HUES48 (cell line): ENCODE data around the gene CNTN6.

Experiments used
- H3K27ac ChIP-seq: one replicate; pipeline ENCODE4 v1.7.0; 2013; ENCODE audit warnings: low read depth, low read length, inconsistent platforms
- H3K27me3 ChIP-seq: 2 replicates; pipeline ENCODE4 v1.6.1; 2013; ENCODE audit warnings: mild to moderate bottlenecking, low read length; ENCODE audit not compliant: control insufficient read depth, insufficient read depth
- H3K36me3 ChIP-seq: 2 replicates; pipeline ENCODE4 v1.6.1; 2013; ENCODE audit warnings: low read length; ENCODE audit not compliant: control insufficient read depth, insufficient read depth
- H3K4me1 ChIP-seq: 2 replicates; pipeline ENCODE4 v1.6.1; 2013; ENCODE audit warnings: mild to moderate bottlenecking, low read length; ENCODE audit not compliant: control insufficient read depth, insufficient read depth
- H3K4me3 ChIP-seq: 2 replicates; pipeline ENCODE4 v1.5.1; 2013; ENCODE audit warnings: mild to moderate bottlenecking, low read depth, low read length
- H3K9ac ChIP-seq: 2 replicates; pipeline ENCODE4 v1.6.1; 2013; ENCODE audit warnings: mild to moderate bottlenecking, low read depth, low read length, moderate library complexity
- H3K9me3 ChIP-seq: 2 replicates; pipeline ENCODE4 v1.6.1; 2013; ENCODE audit warnings: low read length; ENCODE audit not compliant: control insufficient read depth, insufficient read depth

The CNTN6 gene

DNA sequence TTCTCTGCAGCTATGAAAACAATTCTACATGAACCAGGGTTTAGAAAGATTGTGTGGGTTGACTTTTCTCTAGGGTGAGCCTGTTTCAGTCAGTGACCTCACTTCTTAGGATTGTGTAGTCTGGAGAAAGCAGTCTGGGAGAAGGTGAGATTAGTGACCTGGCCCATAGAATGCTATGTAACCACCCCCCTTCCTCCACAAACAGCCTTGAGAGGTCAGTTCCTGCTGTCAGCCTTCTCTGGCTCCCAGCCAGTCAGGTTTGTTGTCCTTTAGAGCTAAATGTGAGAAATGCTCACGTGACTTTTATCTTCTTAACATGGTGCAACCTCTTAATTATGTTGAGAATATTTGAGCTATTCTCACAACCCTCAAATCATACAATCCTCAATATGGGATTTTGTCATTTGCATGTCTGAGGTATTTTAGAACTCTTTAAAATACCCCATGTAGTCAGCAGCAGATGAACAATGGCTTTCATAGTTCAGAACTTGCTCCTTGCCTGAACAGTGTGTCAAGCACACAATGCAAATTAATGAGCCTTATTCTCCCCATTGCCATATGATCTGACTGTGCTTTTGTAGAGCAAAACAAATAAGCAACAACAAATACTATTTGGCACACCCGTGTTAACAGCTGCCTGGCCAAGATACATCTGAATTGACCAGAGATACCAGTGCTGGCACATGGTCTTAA is 311.6 kb downstream of the CNTN6 start:
- H3K4me3 ChIP-seq = no peak overlapping the region
- H3K27me3 ChIP-seq = no peaks in the 10 kb centered on the region
- H3K27ac ChIP-seq = peak overlapping the region; percentile 33
- no peaks in the 10 kb centered on the region for H3K9me3 ChIP-seq
- no peaks in the 10 kb centered on the region for H3K36me3 ChIP-seq
- no peak overlapping the region for H3K9ac ChIP-seq
- H3K4me1 ChIP-seq = peaks cover 11% of the 10 kb centered on the region; the same call in 1 of the 2 replicates

DNA sequence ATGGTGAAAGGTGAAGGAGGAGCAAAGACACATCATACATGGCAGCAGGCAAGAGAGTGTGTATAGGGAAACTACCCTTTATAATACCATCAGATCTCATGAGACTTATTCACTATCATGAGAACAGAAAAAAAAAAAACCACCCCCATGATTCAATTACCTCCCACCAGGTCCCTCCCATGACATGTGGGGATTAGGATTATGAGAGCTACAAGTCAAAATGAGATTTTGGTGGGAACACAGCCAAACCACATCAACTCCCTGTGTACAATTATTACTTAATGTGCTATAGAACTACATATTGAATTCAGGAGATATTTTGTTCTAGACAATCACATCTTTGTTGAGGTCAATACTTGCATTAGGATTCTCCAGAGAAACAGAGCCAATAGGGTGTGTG is 313.4 kb downstream of the CNTN6 start:
- H3K27ac ChIP-seq = no peak overlapping the region
- no peaks in the 10 kb centered on the region for H3K36me3 ChIP-seq
- peaks cover 11% of the 10 kb centered on the region; the same call in 1 of the 2 replicates for H3K4me1 ChIP-seq
- no peaks in the 10 kb centered on the region for H3K27me3 ChIP-seq
- H3K4me3 ChIP-seq = no peak overlapping the region
- H3K9me3 ChIP-seq = no peaks in the 10 kb centered on the region
- H3K9ac ChIP-seq = no peak overlapping the region

DNA sequence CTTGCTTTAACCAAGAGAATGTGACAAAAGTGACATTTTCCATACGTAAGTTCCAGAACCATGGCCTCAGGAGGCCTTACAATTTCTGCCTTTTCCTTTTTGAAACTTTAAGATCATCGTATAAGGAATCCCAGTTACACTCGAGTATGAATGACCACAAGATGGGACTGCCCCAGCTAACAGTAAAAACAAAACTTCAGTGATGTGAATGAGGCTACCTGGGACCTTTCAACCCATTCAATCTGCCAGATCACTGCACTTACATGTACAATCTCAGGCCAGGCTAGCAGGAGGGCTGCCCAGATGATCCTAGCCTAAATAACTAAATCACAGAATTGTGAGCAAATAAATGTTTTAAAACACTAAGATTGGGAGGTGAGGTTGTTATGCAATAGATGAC is 328.8 kb downstream of the CNTN6 start:
- H3K9me3 ChIP-seq = no peaks in the 10 kb centered on the region
- H3K36me3 ChIP-seq = no peaks in the 10 kb centered on the region
- no peak overlapping the region for H3K27ac ChIP-seq
- no peak overlapping the region for H3K9ac ChIP-seq
- no peaks in the 10 kb centered on the region for H3K27me3 ChIP-seq
- no peak overlapping the region for H3K4me3 ChIP-seq
- H3K4me1 ChIP-seq = no peaks in the 10 kb centered on the region

DNA sequence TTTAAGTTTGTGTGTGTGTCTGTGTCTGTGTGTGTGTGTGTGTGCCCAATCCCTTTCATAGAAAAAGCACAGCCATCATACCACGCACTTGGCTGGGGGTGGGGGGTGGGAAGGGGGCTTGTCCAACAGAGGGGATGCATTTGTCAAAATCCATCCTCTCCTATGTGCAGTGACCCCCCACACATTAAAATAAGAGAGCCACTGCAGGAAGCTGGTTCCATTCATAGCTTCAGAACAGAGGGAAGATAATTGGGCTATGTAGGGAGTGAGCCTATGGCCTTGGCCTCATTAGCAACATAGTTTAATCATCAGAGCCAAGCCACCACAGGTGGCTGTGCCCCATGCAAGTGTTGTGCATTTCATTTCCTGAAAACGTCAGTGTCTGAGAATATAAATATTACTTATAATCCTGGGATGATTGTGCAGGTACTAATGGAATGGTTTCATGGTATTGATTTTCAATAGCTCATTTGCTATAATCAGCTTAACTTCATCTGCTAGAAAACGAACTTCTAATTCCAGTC is 330.8 kb downstream of the CNTN6 start:
- Histone ChIP-seq H3K4me1 (no peaks in the 10 kb centered on the region), H3K27me3 (no peaks in the 10 kb centered on the region), H3K9ac (no peak overlapping the region), H3K9me3 (no peaks in the 10 kb centered on the region), H3K4me3 (no peak overlapping the region), H3K36me3 (no peaks in the 10 kb centered on the region), H3K27ac (no peak overlapping the region)

DNA sequence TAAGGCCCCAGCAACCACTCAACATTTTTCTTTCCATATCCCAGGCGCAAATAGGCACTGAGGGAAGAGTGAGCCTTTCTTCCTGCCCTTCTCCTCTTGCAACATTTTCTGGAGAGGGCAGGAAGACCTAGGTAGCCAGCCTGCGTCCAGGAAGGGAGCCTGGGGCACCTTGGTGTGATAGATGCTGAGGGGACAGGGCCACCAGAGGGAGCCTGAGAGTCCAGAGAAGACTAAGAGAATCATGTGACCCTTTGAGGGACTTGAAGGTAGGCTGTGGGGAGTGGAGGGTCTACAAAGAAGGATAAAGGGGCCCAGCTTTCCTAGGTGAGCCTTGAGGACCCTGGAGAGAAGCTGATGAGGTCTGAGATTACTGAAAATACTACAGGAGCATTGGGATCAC is 346.6 kb downstream of the CNTN6 start:
- Histone ChIP-seq H3K4me1 (no peaks in the 10 kb centered on the region), H3K9ac (no peak overlapping the region), H3K27me3 (no peaks in the 10 kb centered on the region), H3K27ac (no peak overlapping the region), H3K9me3 (no peaks in the 10 kb centered on the region), H3K36me3 (no peaks in the 10 kb centered on the region), H3K4me3 (no peak overlapping the region)

DNA sequence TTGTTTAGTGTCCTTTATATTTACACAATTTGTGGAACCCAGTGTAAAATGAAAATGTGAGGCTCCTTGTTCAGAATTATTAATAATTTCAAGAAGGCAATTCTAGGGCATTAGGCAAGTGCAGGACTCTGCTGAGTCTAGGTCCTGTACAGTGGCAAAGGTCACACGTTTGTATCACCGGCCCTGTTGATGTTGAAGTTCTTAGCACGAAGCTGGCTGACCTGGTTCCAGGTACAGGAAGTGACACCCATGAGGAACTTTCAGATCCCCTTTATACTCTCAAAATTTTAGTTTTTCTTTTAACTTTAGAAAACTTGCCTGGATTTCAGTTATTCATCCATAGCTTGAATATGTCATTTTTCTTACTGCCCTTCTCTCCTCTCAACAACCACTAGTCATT is 349.4 kb downstream of the CNTN6 start:
- Histone ChIP-seq H3K27me3 (no peaks in the 10 kb centered on the region), H3K9me3 (no peaks in the 10 kb centered on the region), H3K27ac (no peak overlapping the region), H3K4me1 (no peaks in the 10 kb centered on the region), H3K9ac (no peak overlapping the region), H3K36me3 (no peaks in the 10 kb centered on the region), H3K4me3 (no peak overlapping the region)

DNA sequence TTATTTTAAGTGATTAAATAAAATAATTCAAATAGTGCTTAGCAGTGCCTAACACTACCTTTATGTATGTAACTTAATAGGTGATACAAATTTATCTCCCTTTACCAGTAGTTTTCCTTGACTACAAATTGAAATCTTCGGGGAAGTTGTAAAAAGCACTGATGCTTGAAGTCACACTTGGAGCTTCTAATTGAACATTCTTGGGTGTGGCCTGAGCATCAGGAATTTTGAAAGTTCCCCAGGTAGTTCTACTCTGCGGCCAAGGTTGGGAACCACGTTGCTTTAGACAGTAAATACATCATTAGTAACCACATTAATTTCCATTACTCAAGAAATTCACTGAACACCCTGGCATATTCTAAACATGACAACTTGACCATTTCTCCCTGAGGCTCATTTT is 351.4 kb downstream of the CNTN6 start:
- Histone ChIP-seq H3K27me3 (no peaks in the 10 kb centered on the region), H3K27ac (no peak overlapping the region), H3K4me1 (no peaks in the 10 kb centered on the region), H3K36me3 (no peaks in the 10 kb centered on the region), H3K9me3 (no peaks in the 10 kb centered on the region), H3K9ac (no peak overlapping the region), H3K4me3 (no peak overlapping the region)

DNA sequence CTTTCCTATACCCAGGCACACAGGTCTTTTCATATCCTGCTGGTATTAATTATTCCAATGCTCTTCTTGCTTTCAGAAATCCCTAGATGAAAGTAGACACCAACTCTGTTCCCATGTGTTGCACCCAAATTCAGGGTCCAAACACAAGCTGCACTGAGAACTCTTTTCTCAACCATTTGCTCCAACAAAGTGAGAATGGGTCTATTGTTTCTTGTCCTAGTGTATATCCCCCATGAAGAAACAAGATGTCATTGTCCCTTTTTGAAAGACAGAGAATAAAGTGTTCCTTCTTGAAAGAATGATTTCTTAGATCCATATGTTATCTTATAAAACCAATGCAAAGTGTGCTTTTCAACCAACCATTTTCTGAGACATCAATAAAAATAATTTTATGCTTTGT is 353.7 kb downstream of the CNTN6 start:
- no peaks in the 10 kb centered on the region for H3K27me3 ChIP-seq
- no peaks in the 10 kb centered on the region for H3K4me1 ChIP-seq

DNA sequence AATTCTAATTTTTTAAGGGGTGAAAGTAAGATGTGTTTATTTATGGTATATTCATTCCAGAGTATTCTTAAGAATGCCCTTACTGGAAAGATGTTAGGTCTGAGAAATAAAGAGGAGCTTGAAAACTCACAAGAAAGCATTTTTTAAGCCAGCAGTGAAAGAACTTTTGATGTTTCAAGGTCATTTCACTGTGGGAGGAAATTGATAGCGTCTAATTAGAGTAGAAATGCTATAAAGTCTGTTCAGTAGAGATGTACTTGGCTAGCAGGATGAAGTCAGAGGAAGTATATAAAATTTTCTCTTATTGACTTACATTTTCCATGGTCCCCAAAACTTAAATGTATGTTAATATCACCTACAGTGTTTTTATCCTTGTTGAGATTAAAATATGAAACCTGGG is 354.6 kb downstream of the CNTN6 start:
- Histone ChIP-seq H3K27me3 (no peaks in the 10 kb centered on the region), H3K9me3 (no peaks in the 10 kb centered on the region), H3K4me1 (no peaks in the 10 kb centered on the region), H3K9ac (no peak overlapping the region), H3K27ac (no peak overlapping the region), H3K4me3 (no peak overlapping the region), H3K36me3 (no peaks in the 10 kb centered on the region)

More for the DNA sequence above, 353.7 kb downstream of the CNTN6 start:
- no peak overlapping the region for H3K9ac ChIP-seq
- no peak overlapping the region for H3K27ac ChIP-seq
- no peaks in the 10 kb centered on the region for H3K9me3 ChIP-seq
- no peak overlapping the region for H3K4me3 ChIP-seq
- H3K36me3 ChIP-seq = no peaks in the 10 kb centered on the region

DNA sequence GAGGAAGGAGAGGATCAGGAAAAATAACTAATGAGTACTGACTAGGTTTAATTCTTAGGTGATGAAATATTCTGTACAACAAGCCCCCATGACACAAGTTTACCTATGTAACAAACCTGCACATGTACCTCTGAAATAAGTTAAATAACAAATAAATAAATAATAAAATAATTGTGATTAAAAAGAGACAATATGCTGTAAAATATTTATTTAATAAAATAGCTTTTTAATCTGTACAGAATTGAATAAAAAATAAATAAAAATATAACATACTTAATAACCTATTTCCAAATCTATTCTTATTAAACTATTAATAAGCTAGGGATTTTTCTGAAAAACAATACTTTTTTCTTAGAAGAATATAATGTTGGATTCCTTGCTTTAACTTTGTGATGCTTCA is 355.6 kb downstream of the CNTN6 start:
- Histone ChIP-seq H3K36me3 (no peaks in the 10 kb centered on the region), H3K27me3 (no peaks in the 10 kb centered on the region), H3K9ac (no peak overlapping the region), H3K9me3 (no peaks in the 10 kb centered on the region), H3K4me3 (no peak overlapping the region), H3K27ac (no peak overlapping the region), H3K4me1 (peaks cover 6% of the 10 kb centered on the region; the same call in 1 of the 2 replicates)
